Adrenal gland (tissue), 12 donors: Measurements from ENCODE around the gene GPC6. TPM values are rescaled to one million over a fixed set of nuclear protein-coding genes. Genes with fewer than 3 reads are reported as not detected.

ENCODE experiments used
- DNase-seq, 7 donors: peaks; one replicate each; pipeline ENCODE4 v3.0.0-alpha.2; 2019 to 2020
- H3K27ac ChIP-seq, 5 donors: fragments of 200-600 bp; sonication (generic) in 4 of 5; 1 replicate in 3 of 5; 2 replicates in 2 of 5; pipeline versions ENCODE4 v1.5.1 to v1.8.0; 2016 to 2020; ENCODE audit warnings: mild to moderate bottlenecking in 1 of 5
- H3K27me3 ChIP-seq: fragments of 200-600 bp; 2 replicates; pipeline ENCODE4 v1.8.0; 2021
- H3K36me3 ChIP-seq, 2 donors: fragments of 200-600 bp; replicated peaks in 1 of 2; 1 replicate in 1 of 2; 2 replicates in 1 of 2; pipeline versions ENCODE4 v1.5.1 to v1.8.0; 2018 to 2022
- H3K4me1 ChIP-seq, 2 donors: fragments of 200-600 bp; replicated peaks in 1 of 2; 1 replicate in 1 of 2; 2 replicates in 1 of 2; pipeline versions ENCODE4 v1.5.1 to v1.8.0; 2018 to 2021
- H3K4me3 ChIP-seq, 4 donors: fragments of 200-600 bp; sonication (generic) in 3 of 4; one replicate each; pipeline ENCODE4 v1.5.1; 2016 to 2018
- H3K9me3 ChIP-seq, 3 donors: fragments of 200-600 bp; sonication (generic) in 1 of 3; replicated peaks in 1 of 3; 1 replicate in 2 of 3; 2 replicates in 1 of 3; pipeline versions ENCODE4 v1.5.1 to v1.8.0; 2016 to 2021
- POLR2A ChIP-seq, 2 donors: fragments of 450-650 bp; IDR thresholded peaks; one replicate each; pipeline ENCODE4 v1.6.1; 2017; ENCODE audit warnings: antibody characterized with exemption in 2 of 2, mild to moderate bottlenecking in 2 of 2, moderate library complexity in 1 of 2
- WGBS, 4 donors: extraction: QIAGEN DNeasy Blood & Tissue Kit in 2 of 4; methylation state at CpG; one replicate each; pipeline versions ENCODE4 v1.1.5 to v1.1.7; 2013 to 2017; 5-methylcytosine and 5-hydroxymethylcytosine counted together
- intact Hi-C, 2 donors: fragments of 100-400 bp; cut with DNase I; formaldehyde crosslinking; loops; one replicate each; pipeline versions ENCODE4 v1.14.1 to v1.15.0; 2022 to 2023
- polyA plus RNA-seq, 3 donors: library from polyadenylated mRNA; stranded (reverse); fragments of 200-250 nt in 2 of 3; fragments of 350-450 nt in 1 of 3; fragmentation: Illumina TruSeq in 1 of 3; extraction: RNeasy Lipid Tissue Mini Kit (QIAGEN cat#74804) in 1 of 3; gene quantifications; one replicate each; pipeline ENCODE4 v1.2.3, GENCODE V29; 2013 to 2014
- total RNA-seq, 9 donors: library from RNA; depleted of rRNA in 4 of 9; stranded (reverse); fragments of >200 nt in 4 of 9; fragments of 120-200 nt in 1 of 9; fragmentation: NEBNext Ultra II Directional in 1 of 9; extraction: Animal tissue kit (Norgen Biotek cat#: 25700) in 1 of 9; gene quantifications; one replicate each; pipeline versions ENCODE4 v1.1.0 to v1.2.4, GENCODE V29; 2013 to 2023
- TF ChIP-seq, protein P1 (sequence below), 6 experiments: fragments of 450-650 bp in 4 of 6; fragments of 200-600 bp in 2 of 6; sonication (generic) in 1 of 6; IDR thresholded peaks; 1 replicate in 5 of 6; 2 replicates in 1 of 6; pipeline versions ENCODE4 v1.5.1 to v1.8.0; 2016 to 2021; ENCODE audit warnings: antibody characterized with exemption in 6 of 6, mild to moderate bottlenecking in 2 of 6, moderate library complexity in 1 of 6
- donor health status: healthy with polysubstance abuse.
- donor health status: Bipolar disorder and iron deficiency.
- donor health status: DM: yes; HTN: yes; CAD: no.
- donor health status: DM: no; HTN: no; CAD: no.
- donor health status: DM: no; HTN: no; CAD: no.
- donor health status: DM: yes; HTN: yes; CAD: no.

GPC6 gene
- total and polyA plus RNA-seq, 12 donors, result 0.37 to 62.3 (median 2.5) TPM

DNA sequence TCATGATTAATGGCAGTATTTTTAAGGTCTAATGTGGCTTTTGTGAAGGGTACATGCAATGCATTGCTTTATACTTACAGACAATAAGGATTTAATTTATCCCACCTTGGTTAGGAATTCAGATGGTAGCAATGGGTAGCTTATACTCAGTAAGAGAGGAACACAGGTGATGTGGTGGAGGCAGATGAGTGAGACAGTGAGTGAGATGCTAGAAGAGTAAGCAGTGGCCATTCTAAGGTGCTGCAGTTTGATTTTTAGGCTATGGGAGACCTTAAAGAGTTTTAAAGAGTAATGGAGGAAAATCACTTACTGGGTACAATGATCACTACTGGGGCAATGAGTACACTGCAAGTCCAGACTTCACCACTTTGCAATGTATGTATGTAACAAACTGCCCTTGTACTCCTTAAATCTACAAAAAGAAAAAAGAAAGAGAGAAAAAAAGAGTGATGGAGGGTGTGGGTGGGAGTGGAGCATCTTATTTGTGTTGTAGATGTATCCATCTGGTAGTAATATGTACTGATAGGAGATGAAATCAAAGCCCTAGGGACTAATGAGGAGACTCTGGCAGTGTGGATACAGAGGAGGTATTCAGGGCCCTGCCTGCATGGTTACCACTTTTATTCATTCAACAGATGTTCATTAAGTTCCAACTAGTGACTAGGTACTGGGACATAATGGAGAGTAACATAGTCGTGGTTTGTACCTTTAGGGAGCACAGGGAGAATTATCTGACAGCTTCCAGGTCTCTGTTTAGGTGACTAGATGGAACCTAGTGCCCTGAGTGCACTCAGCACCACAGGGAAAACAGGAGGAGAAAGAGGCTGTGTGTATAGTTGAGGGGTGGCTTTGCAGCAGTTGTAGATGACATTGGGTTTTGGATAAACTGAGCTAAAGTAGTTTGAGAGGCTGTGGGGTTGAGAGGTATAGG lies 99.0 kb downstream of the GPC6 start:
- intact Hi-C loops, result no loop called here
- DNase-seq, result no peak
- Histone ChIP-seq H3K27me3 (no peaks in the 10 kb centered on the region), H3K9me3 (no peaks in the 10 kb centered on the region), H3K4me3 (no peak overlapping the region), H3K4me1 (no peaks in the 10 kb centered on the region), H3K36me3 (no peaks in the 10 kb centered on the region), H3K27ac (no peak overlapping the region)
- no peak for TF ChIP-seq POLR2A (IDR thresholded peaks at IDR 0.05)
- 55 to 75% (median 62%) methylated on average over 1 of the region's 1 CpG for WGBS, 4 donors

DNA sequence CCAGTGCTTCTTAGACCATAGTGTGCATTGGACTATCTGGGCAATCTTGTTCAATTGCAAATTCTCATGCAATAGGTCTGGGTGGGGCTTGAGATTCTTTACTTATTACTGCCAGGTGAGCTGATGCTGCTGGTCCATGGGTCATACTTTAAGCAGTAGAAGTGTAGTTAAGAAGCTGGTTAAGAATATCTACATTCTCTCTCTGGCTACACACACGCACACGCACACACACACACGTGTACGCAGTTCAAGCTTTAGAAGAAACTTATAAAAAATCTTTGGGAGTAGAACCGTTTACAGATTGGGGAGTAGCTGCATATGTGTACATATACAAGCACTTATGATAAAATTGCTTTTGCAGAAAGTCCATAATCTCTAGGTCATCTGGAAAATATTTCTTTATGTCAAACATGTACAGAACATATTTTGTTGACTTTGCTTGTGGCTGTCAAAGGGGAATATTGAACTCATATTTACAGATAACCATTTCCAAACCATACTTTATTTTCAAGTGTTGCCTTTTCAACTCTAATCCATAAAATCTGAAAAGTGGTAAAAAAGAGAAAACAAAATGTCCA lies 99.7 kb downstream of the GPC6 start:
- Histone ChIP-seq H3K4me3 (no peak overlapping the region), H3K4me1 (no peaks in the 10 kb centered on the region), H3K9me3 (no peaks in the 10 kb centered on the region), H3K27ac (no peak overlapping the region), H3K27me3 (no peaks in the 10 kb centered on the region), H3K36me3 (no peaks in the 10 kb centered on the region)
- TF ChIP-seq, protein P1, sequence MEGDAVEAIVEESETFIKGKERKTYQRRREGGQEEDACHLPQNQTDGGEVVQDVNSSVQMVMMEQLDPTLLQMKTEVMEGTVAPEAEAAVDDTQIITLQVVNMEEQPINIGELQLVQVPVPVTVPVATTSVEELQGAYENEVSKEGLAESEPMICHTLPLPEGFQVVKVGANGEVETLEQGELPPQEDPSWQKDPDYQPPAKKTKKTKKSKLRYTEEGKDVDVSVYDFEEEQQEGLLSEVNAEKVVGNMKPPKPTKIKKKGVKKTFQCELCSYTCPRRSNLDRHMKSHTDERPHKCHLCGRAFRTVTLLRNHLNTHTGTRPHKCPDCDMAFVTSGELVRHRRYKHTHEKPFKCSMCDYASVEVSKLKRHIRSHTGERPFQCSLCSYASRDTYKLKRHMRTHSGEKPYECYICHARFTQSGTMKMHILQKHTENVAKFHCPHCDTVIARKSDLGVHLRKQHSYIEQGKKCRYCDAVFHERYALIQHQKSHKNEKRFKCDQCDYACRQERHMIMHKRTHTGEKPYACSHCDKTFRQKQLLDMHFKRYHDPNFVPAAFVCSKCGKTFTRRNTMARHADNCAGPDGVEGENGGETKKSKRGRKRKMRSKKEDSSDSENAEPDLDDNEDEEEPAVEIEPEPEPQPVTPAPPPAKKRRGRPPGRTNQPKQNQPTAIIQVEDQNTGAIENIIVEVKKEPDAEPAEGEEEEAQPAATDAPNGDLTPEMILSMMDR (IDR thresholded peaks at IDR 0.05), result no peak
- no peak for TF ChIP-seq POLR2A (IDR thresholded peaks at IDR 0.05)
- WGBS, 4 donors, result 82 to 88% (median 87%) methylated on average over 5 of the region's 5 CpGs
- no peak for DNase-seq
- intact Hi-C loops, result no loop called here

DNA sequence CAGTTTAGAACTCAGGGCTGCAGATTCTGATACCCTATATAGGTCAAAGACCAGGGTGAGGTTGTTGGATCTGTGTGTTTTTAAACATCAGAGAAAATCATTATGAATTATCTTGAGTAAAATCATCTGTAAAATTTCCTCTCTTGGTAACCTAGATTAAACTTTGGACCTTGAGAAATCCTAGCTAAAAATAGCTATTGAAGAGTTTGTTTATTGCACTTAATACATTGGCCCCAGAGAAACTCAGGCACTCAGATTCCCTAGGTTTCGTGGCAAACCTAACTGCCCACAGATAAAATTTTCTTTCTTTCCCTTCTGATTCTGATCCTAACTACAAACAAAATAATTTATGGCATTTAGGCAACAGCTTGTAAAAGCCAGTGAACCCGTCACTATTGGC lies 102.3 kb downstream of the GPC6 start:
- Histone ChIP-seq H3K4me1 (no peaks in the 10 kb centered on the region), H3K36me3 (no peaks in the 10 kb centered on the region), H3K9me3 (no peaks in the 10 kb centered on the region), H3K27ac (no peak overlapping the region), H3K27me3 (no peaks in the 10 kb centered on the region), H3K4me3 (no peak overlapping the region)
- TF ChIP-seq, protein P1 (IDR thresholded peaks at IDR 0.05), result no peak
- TF ChIP-seq POLR2A (IDR thresholded peaks at IDR 0.05), result no peak
- DNase-seq, result no peak
- intact Hi-C loops, result no loop called here
- 23 to 28% (median 24%) methylated on average over 2 of the region's 2 CpGs for WGBS, 4 donors

DNA sequence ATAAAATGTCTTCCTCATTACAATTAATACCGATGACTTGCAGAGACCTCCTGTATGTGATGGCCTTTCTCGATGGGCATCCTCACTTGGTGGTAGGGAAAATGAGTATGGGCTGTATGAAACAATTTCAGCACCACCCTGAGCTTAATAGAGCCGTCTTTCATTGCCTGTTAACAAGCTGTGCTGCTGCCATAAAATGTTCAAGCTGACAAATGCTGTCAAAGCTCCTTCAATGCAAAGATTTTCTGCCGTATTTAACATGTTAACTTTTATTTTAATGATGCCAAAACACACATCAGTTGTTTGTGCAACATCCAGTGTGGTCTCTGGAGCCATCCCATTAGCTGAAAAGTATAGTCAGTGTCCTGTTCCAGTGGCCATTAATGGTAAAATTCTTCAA lies 110.1 kb downstream of the GPC6 start:
- intact Hi-C loops, result no loop called here
- Histone ChIP-seq H3K27ac (no peak overlapping the region), H3K9me3 (no peaks in the 10 kb centered on the region), H3K27me3 (no peaks in the 10 kb centered on the region), H3K36me3 (no peaks in the 10 kb centered on the region), H3K4me1 (no peaks in the 10 kb centered on the region), H3K4me3 (no peak overlapping the region)
- DNase-seq, result no peak
- no peak for TF ChIP-seq POLR2A (IDR thresholded peaks at IDR 0.05)
- 76 to 80% (median 78%) methylated on average over 4 of the region's 4 CpGs for WGBS, 4 donors

DNA sequence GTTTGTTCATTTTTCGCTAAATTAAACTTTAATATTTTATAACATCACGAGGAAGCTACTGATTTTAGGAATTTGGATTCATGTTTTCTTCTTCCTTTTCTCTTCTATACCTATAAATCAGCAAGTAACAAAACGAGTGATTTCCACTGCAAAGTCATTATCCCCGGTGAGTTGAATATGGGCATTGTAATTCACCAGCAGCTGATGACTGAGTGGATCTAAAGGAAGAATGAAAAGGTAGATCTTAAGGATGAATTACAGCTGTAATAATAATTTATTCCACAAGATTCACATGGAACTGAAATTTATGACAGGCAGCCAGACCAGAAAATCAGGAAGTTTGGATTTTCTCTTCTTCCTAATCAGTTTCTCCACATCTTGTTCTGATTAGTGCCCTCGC lies 111.4 kb downstream of the GPC6 start:
- no peak for DNase-seq
- 76 to 85% (median 80%) methylated on average over 5 of the region's 5 CpGs for WGBS, 4 donors
- Histone ChIP-seq H3K27me3 (no peaks in the 10 kb centered on the region), H3K36me3 (no peaks in the 10 kb centered on the region), H3K27ac (no peak overlapping the region), H3K4me1 (no peaks in the 10 kb centered on the region), H3K4me3 (no peak overlapping the region), H3K9me3 (no peaks in the 10 kb centered on the region)
- no peak for TF ChIP-seq POLR2A (IDR thresholded peaks at IDR 0.05)
- TF ChIP-seq, protein P1 (IDR thresholded peaks at IDR 0.05), result no peak
- intact Hi-C loops, result no loop called here
